HG03025 (cell line): Measurements from ENCODE around the gene PRKCH.

Experiments used
- ATAC-seq: cut with Tn5 transposase; IDR thresholded peaks from one replicate; pipeline ENCODE4 v1.9.1; 2021; ENCODE audit warnings: mild to moderate bottlenecking, moderate library complexity; ENCODE audit not compliant: unreplicated experiment, low FRiP score

Gene PRKCH

DNA sequence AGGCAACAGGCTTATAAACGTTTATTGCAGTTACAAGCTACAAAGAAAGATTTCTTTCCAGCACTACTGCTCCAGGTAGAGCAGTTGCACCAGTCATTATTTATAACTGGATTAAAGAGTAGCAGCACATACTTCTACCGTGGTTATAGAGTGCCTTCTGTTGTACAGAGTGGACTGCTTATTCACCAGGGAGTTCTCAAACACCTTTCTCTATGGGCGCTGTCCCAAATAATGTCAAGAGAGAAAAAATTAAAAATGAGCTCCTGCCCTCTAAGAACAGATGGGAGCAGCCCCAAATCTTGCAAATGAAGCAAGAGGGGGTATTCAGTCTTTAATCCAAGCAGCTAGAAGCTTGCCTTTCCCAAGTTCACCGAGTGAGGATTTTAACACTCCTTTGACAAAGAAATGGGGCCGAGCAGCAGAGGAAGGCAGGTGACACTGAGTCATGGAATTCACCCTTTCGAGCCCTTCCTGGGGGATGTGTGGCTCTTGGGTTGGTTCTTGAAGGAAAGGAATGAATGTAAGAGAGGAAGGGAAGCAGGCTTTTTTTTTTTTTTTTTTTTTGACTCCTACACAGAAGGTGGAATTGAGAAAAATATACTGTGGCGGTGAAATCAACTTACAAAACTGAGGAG is 181.2 kb downstream of the PRKCH start:
- ATAC-seq = no peak

- peak; percentile 65 for ATAC-seq
Measured at GRCh38 chr14:61503167-61503801, 181.9 kb downstream of the PRKCH start.

DNA sequence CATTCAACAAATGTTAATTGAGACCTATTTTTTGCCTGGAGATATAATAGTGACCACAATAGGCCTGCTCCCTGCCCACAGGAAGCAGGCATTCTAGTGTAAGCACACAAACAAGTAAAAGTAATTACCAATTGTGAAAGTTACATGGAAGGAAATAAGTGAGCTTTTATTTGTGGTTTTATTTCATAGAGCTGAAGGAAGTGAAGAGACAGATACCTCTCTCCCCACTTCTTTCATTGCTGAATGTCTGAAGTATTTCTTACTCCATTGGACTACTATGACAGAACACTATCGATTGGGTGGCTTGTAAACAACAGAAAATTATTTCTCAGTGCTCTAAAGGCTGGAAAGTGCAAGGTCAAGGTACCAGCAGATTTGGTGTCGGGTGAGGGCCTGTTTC is 183.5 kb downstream of the PRKCH start:
- no peak for ATAC-seq

DNA sequence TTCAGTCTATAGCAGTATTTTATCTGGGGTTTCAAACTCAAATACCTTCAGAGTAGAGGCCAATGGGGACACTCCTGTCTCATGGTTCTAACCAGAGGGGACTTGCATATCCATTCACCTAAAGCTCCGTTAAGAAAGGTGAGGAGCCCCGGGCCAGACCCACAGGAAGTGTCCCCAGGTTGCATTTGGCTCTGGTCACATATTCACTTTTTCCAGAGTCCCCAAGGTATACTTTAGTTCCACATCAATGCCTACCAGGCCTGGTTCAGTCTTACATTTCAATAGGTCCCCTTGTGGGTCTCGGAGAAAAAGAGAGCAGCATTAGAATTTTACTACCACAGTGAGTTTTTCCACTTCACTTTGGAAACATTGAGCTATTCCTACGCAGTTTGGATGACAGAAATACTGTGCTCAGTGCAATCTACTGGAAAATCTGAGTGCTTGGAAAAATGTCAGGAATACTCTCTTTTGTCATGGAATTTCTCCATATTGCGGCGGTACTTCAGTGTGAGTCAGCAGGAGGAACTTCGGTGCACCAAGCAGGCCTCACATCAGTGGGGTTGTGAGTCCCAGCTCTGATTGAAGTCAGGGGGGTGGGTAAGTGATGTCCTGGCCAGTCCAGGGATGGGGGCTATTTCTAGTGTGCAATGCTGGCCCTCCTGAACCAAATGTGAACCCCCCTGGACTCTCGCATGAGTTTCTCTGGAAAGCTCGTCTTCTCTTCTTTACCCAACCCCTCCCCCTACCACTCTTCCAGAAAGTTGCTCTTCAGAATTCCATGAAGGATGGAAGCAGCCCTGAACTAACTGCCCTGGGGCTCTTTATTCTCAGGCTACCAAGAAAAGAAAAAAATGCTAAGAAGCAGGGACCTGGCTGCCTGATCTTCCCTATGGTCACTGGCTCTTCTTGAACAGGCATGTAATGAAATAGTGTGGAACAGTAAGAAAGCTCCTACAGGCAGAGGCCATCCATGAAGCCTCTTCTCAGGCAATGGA is 184.7 kb downstream of the PRKCH start:
- ATAC-seq = no peak

- ATAC-seq = no peak
Measured at GRCh38 chr14:61508526-61508925, 187.1 kb downstream of the PRKCH start.

DNA sequence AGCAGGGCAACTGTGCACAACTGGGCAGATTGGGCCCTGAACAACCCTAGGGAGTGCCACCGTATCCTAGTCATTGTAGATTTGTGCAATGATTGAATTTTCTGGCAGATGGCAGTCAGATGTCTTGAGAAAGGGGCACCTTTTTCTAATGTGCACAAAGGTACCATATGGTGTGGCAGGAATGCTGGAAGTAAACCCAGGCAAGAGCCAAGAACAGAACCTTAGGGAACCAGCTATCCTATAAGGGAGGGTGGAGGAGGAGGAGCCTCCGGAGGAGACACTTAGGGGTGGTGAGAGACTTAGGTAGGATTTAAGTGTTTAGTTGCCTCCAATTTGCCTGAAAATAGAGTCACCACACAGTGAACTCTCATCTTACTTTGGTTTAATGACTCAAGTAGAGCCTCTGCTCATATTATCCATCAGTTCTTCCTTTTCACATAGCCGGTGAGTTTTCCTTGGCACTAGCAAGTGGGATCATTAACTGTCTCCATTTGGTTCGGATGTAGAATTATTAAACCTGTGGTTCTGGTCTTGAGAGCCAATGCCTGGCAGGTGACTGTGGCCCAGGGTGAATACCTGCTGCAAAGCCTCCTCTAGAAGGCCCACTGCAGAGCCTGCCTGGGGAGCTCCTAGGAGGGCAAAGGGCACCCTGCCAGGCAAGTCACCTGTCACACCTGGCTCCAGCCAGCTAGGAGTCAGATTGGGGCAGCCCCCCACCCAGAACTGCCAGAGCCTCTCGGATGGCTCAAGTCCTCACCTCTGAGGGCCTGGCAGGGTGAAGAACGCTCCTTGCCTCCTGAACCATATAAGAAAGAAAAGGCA is 189.6 kb downstream of the PRKCH start:
- no peak for ATAC-seq

DNA sequence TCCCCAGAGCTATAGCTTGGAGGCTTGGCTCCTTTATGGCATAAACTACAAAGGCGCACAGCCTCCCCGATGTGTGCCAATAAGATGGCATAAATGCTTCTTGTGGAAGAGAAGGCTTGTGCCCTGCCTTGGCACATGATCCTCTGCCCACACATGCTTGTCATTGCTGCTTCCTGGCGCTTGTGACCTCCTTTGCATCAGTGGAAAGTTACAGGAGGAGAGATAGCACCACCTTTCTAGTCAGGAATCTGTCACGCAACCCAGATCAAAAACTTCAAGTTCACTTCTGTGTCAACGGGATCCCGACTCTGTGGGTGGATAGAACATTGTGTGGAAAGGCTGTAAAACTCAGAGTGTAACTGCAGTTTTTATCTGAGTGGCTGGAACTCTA is 190.2 kb downstream of the PRKCH start:
- no peak for ATAC-seq

- ATAC-seq = no peak
Measured at GRCh38 chr14:61512026-61512834, 190.9 kb downstream of the PRKCH start.

DNA sequence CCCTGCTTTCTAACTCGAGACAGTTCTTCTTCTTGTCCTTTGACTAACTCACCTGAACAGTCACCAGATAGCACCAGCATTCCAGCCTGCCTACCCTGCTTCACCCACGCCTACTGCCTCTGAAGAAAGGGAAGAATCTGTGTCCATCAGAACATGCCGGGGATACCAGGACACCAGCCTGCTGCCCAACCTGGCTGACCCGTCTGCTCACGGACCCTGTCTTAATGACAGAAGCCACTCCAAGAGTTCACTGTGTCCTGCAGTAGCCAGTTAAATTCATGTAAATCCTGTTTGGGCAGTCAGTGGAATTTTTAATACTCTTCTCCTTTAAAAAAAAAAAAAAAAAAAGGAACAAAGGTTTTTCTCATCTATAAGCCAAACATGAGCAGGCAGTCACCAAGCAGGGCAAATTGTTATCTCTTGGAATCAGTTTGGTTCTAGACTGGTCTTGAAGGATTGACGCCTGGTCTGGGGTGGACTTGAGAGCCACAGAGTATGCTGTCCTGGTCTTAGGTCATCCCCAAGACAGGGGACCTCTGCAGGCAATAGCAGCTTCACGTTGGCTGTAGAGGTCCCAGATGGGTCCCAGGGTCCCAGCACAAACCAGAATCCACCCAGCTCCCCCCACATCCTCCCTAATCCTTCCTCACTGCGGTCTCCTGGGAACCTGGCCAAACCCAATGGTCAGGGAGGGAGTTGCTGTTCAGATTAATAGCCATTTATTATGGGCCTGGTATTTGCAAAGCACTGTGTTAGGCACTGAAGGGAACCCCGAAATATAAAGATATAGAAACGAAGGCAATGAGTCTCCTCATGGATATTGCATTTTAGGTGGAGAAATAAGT is 192.8 kb downstream of the PRKCH start:
- ATAC-seq = no peak

DNA sequence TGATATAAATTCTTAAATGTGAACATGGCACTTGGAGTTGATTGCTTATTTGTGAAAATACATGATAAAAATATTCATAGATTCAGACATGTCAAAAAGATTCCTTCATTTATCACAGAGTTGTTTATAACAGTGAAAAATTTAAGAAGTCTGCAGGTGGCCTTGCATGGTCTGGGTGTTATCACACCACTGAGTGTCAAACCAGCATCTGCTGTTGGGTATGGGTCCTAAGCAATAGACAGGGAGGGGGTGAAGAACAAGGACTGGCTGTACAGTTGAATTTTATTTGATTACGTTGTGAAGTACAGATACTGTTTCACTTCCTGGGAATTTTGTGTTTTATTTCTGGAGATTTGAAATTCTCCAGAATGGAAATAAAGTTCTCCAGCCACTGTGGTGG is 193.5 kb downstream of the PRKCH start:
- ATAC-seq = no peak

GRCh38 chr14:61515436-61516117 is 194.2 kb downstream of the PRKCH start:
- no peak for ATAC-seq

GRCh38 chr14:61516118-61516743 is 194.9 kb downstream of the PRKCH start:
- ATAC-seq = no peak

- no peak for ATAC-seq
Measured at GRCh38 chr14:61516964-61517653, 195.7 kb downstream of the PRKCH start.

DNA sequence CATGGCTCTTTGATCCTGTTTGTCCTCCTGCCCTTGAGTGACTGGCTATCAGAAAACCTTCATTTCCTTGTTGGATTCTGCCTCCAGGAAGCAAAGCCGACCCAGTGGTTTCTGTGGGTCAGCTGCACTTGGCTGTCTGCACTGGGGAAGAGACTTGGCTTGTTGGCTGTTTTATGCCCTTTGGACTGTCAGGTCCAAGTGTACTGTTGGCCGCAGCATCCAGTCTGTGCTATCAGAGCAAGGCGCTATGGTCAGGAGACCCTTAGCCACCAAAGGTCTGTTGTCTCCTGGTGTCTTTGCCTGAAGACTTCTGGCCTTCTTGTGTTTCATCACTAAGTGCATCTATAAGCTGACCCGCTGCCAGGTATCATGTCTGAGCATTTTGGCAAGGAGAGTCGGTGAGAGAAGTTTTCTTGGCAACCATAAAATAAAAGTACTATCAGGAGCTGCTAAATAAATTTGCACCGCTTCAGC is 196.6 kb downstream of the PRKCH start:
- no peak for ATAC-seq

DNA sequence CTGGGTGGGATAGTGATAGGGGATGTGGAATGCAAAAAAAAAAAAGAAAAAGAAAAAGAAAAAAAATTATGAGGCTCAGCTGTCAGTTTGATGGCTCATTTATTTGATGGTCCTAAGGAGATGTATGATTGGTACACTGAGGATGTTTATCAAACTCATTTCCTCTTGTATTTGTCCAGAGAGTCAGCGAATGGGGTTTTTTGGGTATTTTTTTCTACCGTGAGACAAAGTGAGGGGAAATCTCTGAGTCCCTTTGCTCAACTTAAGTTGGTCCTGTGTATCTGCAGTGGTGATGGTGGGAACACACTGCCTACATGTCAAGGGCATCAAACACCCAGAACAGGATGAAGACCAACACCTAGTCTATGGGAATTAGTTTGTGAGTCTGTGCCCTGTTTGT is 197.0 kb downstream of the PRKCH start:
- ATAC-seq = no peak

DNA sequence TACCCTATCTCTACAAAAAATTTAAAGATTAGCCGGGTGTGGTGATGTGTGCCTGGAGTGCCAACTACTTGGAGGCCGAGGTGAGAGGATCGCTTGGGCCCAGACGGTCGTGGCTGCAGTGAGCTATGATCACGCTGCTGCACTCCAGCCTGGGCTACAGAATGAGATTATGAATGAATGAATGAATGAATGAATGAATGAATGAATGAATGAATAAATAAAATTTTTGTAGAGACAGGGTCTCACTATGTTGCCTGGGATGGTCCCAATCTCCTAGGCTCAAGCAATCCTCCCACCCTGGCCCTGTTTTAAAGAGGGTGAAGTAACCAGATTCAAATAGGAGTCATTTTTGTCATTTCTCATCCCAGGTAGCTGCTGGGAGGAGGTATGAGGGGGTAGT is 197.7 kb downstream of the PRKCH start:
- no peak for ATAC-seq

DNA sequence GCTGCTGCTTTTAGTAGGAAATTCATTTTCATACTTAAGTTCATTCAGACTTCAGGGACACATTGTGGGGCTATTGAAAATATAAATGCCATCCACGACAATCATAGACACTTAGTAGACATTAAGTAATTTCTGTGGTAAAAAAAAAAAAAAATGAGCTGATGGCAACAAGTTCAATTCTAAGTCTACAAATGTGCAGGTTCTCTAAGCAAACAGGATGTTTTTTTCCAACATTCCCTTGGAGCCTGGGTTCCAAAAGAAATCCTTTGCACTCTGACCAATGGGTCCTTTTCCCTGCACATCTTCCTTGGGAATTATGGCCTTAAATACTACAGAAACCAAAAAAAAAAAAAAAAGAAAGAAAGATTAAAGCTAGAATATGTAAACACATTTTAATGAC is 198.4 kb downstream of the PRKCH start:
- no peak for ATAC-seq
